Measurements from ENCODE around the gene PDSS2. TPM values are rescaled to one million over a fixed set of nuclear protein-coding genes. Genes with fewer than 3 reads are reported as not detected.

PDSS2 gene
- total RNA-seq, 1 experiment from 2014 or later, result 9.2 TPM

- DNase-seq (ENCODE audit: low spot score), result no peak
Observed at GRCh38 chr6:107361753-107362604, 97.4 kb downstream of the PDSS2 start.

- DNase-seq (ENCODE audit: low spot score), result no peak
Observed at GRCh38 chr6:107360476-107360875, 98.9 kb downstream of the PDSS2 start.

- DNase-seq (ENCODE audit: low spot score), result no peak
Observed at GRCh38 chr6:107357842-107358241, 101.5 kb downstream of the PDSS2 start.

GRCh38 chr6:107357031-107357430 lies 102.3 kb downstream of the PDSS2 start:
- no peak for DNase-seq (ENCODE audit: low spot score)

GRCh38 chr6:107355659-107356058 lies 103.7 kb downstream of the PDSS2 start:
- no peak for DNase-seq (ENCODE audit: low spot score)

- no peak for DNase-seq (ENCODE audit: low spot score)
Observed at GRCh38 chr6:107354451-107354850, 104.9 kb downstream of the PDSS2 start.

GRCh38 chr6:107353773-107354382 lies 105.5 kb downstream of the PDSS2 start:
- DNase-seq (ENCODE audit: low spot score), result no peak

GRCh38 chr6:107348224-107348623 lies 111.1 kb downstream of the PDSS2 start:
- no peak for DNase-seq (ENCODE audit: low spot score)

- no peak for DNase-seq (ENCODE audit: low spot score)
Observed at GRCh38 chr6:107345393-107345792, 114.0 kb downstream of the PDSS2 start.

GRCh38 chr6:107344981-107345380 lies 114.4 kb downstream of the PDSS2 start:
- no peak for DNase-seq (ENCODE audit: low spot score)

- DNase-seq (ENCODE audit: low spot score), result no peak
Observed at GRCh38 chr6:107344383-107344782, 115.0 kb downstream of the PDSS2 start.

- DNase-seq (ENCODE audit: low spot score), result no peak
Observed at GRCh38 chr6:107342144-107342543, 117.2 kb downstream of the PDSS2 start.

GRCh38 chr6:107340881-107341280 lies 118.5 kb downstream of the PDSS2 start:
- no peak for DNase-seq (ENCODE audit: low spot score)

- DNase-seq (ENCODE audit: low spot score), result no peak
Observed at GRCh38 chr6:107337191-107337741, 122.1 kb downstream of the PDSS2 start.

GRCh38 chr6:107334026-107334425 lies 125.3 kb downstream of the PDSS2 start:
- no peak for DNase-seq (ENCODE audit: low spot score)

- no peak for DNase-seq (ENCODE audit: low spot score)
Observed at GRCh38 chr6:107333491-107333890, 125.9 kb downstream of the PDSS2 start.

GRCh38 chr6:107331409-107332386 lies 127.7 kb downstream of the PDSS2 start:
- DNase-seq (ENCODE audit: low spot score), result no peak

GRCh38 chr6:107330168-107330567 lies 129.2 kb downstream of the PDSS2 start:
- peak; percentile 32 for DNase-seq (ENCODE audit: low spot score)

GRCh38 chr6:107329063-107329860 lies 130.1 kb downstream of the PDSS2 start:
- DNase-seq (ENCODE audit: low spot score), result no peak

GRCh38 chr6:107328081-107328480 lies 131.3 kb downstream of the PDSS2 start:
- DNase-seq (ENCODE audit: low spot score), result no peak
